DMS153 treated with DMSO at 0.1 percent for 48 hours (cell line): ENCODE results near the gene TFCP2L1.
"Not testable (repeated sequence)": the region's sequence is repeated elsewhere in the genome, so short reads cannot be mapped to it uniquely, and the experiment has no call there.

Source experiments
- DNase-seq: peaks from one replicate; lab custom pipeline; 2025; ENCODE audit not compliant: unreplicated experiment; lab: John Stamatoyannopoulos, UW

Gene TFCP2L1

GRCh38 chr2:121227381-121228144 is 57.4 kb downstream of the TFCP2L1 start:
- DNase-seq: peak; percentile 59

GRCh38 chr2:121225681-121226080 is 59.3 kb downstream of the TFCP2L1 start:
- not testable (repeated sequence) for DNase-seq

GRCh38 chr2:121220995-121221394 is 64.0 kb downstream of the TFCP2L1 start:
- DNase-seq: no peak

- no peak for DNase-seq
Observed at GRCh38 chr2:121219866-121220265, 65.1 kb downstream of the TFCP2L1 start.

GRCh38 chr2:121218386-121218938 is 66.5 kb downstream of the TFCP2L1 start:
- DNase-seq: no peak

- DNase-seq: no peak
Observed at GRCh38 chr2:121217627-121218026, 67.4 kb downstream of the TFCP2L1 start.

- no peak for DNase-seq
Observed at GRCh38 chr2:121214296-121214695, 70.7 kb downstream of the TFCP2L1 start.

GRCh38 chr2:121213386-121213785 is 71.6 kb downstream of the TFCP2L1 start:
- no peak for DNase-seq

- no peak for DNase-seq
Observed at GRCh38 chr2:121212661-121213325, 72.2 kb downstream of the TFCP2L1 start.

GRCh38 chr2:121211689-121212151 is 73.3 kb downstream of the TFCP2L1 start:
- DNase-seq: no peak

GRCh38 chr2:121211251-121211650 is 73.8 kb downstream of the TFCP2L1 start:
- DNase-seq: no peak

- no peak for DNase-seq
Observed at GRCh38 chr2:121210691-121211090, 74.3 kb downstream of the TFCP2L1 start.

- DNase-seq: no peak
Observed at GRCh38 chr2:121209014-121209610, 75.9 kb downstream of the TFCP2L1 start.

GRCh38 chr2:121207494-121207893 is 77.5 kb downstream of the TFCP2L1 start:
- no peak for DNase-seq

GRCh38 chr2:121205321-121205942 is 79.6 kb downstream of the TFCP2L1 start:
- no peak for DNase-seq

GRCh38 chr2:121203591-121204249 is 81.3 kb downstream of the TFCP2L1 start:
- no peak for DNase-seq

GRCh38 chr2:121202541-121203310 is 82.3 kb downstream of the TFCP2L1 start:
- no peak for DNase-seq

GRCh38 chr2:121201796-121202195 is 83.2 kb downstream of the TFCP2L1 start:
- no peak for DNase-seq

- DNase-seq: no peak
Observed at GRCh38 chr2:121200419-121201315, 84.3 kb downstream of the TFCP2L1 start.
